OCI-LY7 (cell line): Measurements from ENCODE around the gene PRKAB1. TPM values are rescaled to one million over a fixed set of nuclear protein-coding genes. Genes with fewer than 3 reads are reported as not detected.
A peak's percentile ranks its signal among the peaks of the same experiment; 100 is the strongest.

Experiments used
- BruUV-seq: library from RNA; stranded (reverse); fragments of 400-500 nt; replicated peaks from 2 replicates; lab custom pipeline; 2021; lab: Mats Ljungman, UMichigan
- CTCF ChIA-PET: fragments of 300-600 bp; sonication (Branson Sonifier 250); formaldehyde crosslinking; loops from one replicate; lab custom pipeline; 2022; ENCODE audit warnings: antibody characterized with exemption; ENCODE audit not compliant: unreplicated experiment; lab: Charles Lee
- POLR2A ChIA-PET: fragments of 300-600 bp; sonication (Branson Sonifier 250); formaldehyde crosslinking; loops from one replicate; lab custom pipeline; 2022; ENCODE audit warnings: antibody characterized with exemption; lab: Charles Lee
- DNase-seq: peaks from one replicate; pipeline ENCODE4 v3.0.0-alpha.2; 2015; ENCODE audit warnings: low spot score
- H2AFZ ChIP-seq: fragments of 200-600 bp; sonication (generic), shearing (Covaris generic); 2 replicates; pipeline ENCODE4 v1.6.1; 2014; ENCODE audit warnings: mild to moderate bottlenecking, antibody characterized with exemption, low read length, moderate library complexity
- H3K27ac ChIP-seq: fragments of 200-600 bp; sonication (generic); 2 replicates; pipeline ENCODE4 v1.5.1; 2014; ENCODE audit warnings: mixed run types, low read depth, mild to moderate bottlenecking, moderate library complexity, low read length, inconsistent platforms; ENCODE audit not compliant: poor library complexity, severe bottlenecking
- H3K36me3 ChIP-seq: fragments of 200-600 bp; sonication (generic); 2 replicates; pipeline ENCODE4 v1.6.1; 2014; ENCODE audit warnings: mild to moderate bottlenecking, antibody characterized with exemption, low read length, moderate library complexity, mixed read lengths; ENCODE audit not compliant: insufficient read depth
- H3K4me1 ChIP-seq: fragments of 200-600 bp; sonication (generic); 2 replicates; pipeline ENCODE4 v1.5.1; 2014; ENCODE audit warnings: mild to moderate bottlenecking, low read length; ENCODE audit not compliant: insufficient read depth, poor library complexity, severe bottlenecking
- H3K4me2 ChIP-seq: fragments of 200-600 bp; sonication (generic); 2 replicates; pipeline ENCODE4 v1.6.1; 2014; ENCODE audit warnings: mild to moderate bottlenecking, low read length
- H3K4me3 ChIP-seq: fragments of 200-600 bp; sonication (generic); 2 replicates; pipeline ENCODE4 v1.5.1; 2014; ENCODE audit warnings: mild to moderate bottlenecking, low read depth, low read length; ENCODE audit not compliant: poor library complexity, severe bottlenecking
- H3K79me2 ChIP-seq: fragments of 200-600 bp; sonication (generic); 2 replicates; pipeline ENCODE4 v1.6.1; 2016; ENCODE audit warnings: low read depth, mild to moderate bottlenecking, low read length, moderate library complexity, mixed read lengths; ENCODE audit not compliant: insufficient read depth
- H3K9me2 ChIP-seq: fragments of 200-600 bp; sonication (generic); 2 replicates; pipeline ENCODE4 v1.6.1; 2016; ENCODE audit warnings: mild to moderate bottlenecking, low read length, mixed read lengths; ENCODE audit not compliant: insufficient read depth
- H3K9me3 ChIP-seq: fragments of 200-600 bp; sonication (generic); 2 replicates; pipeline ENCODE4 v1.6.1; 2014; ENCODE audit warnings: mild to moderate bottlenecking, mixed run types, low read length, mixed read lengths
- H4K20me1 ChIP-seq: fragments of 200-600 bp; sonication (generic); 2 replicates; pipeline ENCODE4 v1.6.1; 2014; ENCODE audit warnings: mild to moderate bottlenecking, antibody characterized with exemption, low read length, moderate library complexity, mixed read lengths; ENCODE audit not compliant: insufficient read depth
- EZH2phosphoT487 ChIP-seq: fragments of 200-600 bp; sonication (generic); IDR thresholded peaks from 2 replicates; pipeline ENCODE4 v1.6.1; 2018; ENCODE audit warnings: low read depth, borderline replicate concordance, mild to moderate bottlenecking, mixed run types, antibody characterized with exemption, low read length, moderate library complexity, mixed read lengths
- intact Hi-C: fragments of 100-400 bp; cut with micrococcal nuclease; formaldehyde crosslinking; loops from one replicate; pipeline ENCODE4 v1.10.0; 2022; ENCODE audit not compliant: unreplicated experiment
- total RNA-seq, 2 experiments: library from RNA; depleted of rRNA in 1 of 2; stranded (reverse); fragments of >200 nt in 1 of 2; shearing (Covaris generic) in 1 of 2; gene quantifications; 2 replicates each; pipeline ENCODE4 v1.2.3, GENCODE V29; 2014 to 2022
- TF ChIP-seq, protein P1 (sequence below): fragments of 200-600 bp; sonication (generic); conservative IDR thresholded peaks from 2 replicates; pipeline ENCODE4 v1.5.1; 2014; ENCODE audit warnings: mild to moderate bottlenecking, antibody characterized with exemption, low read length, moderate library complexity, mixed read lengths

The PRKAB1 gene
- total RNA-seq, 2 experiments from 2014 or later = 32.4 to 45.1 TPM

DNA sequence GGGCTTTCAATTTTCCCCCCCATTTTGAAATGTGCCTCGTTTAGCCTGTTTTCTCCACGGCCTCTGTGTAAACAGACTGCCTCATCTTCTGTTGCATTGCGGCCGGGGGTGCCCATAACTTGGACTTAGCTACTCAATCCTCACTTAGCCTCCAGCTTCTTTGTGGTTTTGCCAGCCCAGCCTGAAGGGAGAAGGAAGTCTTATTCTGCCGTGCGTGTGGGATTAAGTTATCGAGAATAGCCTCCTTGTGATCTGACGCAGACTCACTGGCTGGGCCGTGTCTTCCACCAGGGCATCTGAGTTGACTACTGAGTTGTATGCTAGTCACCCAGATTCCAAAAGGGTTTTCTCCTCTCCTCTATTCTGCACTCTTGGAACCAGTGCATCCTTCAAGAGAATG lies 8.1 kb downstream of the PRKAB1 start:
- intact Hi-C loops = no loop called here
- POLR2A ChIA-PET = interaction anchor here (0.5 to 0.6 kb wide), 3 partner anchors 15 to 174 kb away, joined by 3 to 4 read pairs (median 3); no protein-coding TSS in a partner anchor
- no TSS peak for BruUV-seq

GRCh38 chr12:119676573-119676972 lies 8.6 kb downstream of the PRKAB1 start:
- no peak for DNase-seq
- Histone ChIP-seq H3K9me3 (no peaks in the 10 kb centered on the region), H3K79me2 (peaks cover 2% of the 10 kb centered on the region; the same call in 1 of the 2 replicates), H2AFZ (no peak overlapping the region), H3K9me2 (no peaks in the 10 kb centered on the region), H3K36me3 (peaks cover 100% of the 10 kb centered on the region), H3K27ac (no peak overlapping the region), H3K4me2 (no peak overlapping the region), H4K20me1 (no peaks in the 10 kb centered on the region), H3K4me1 (peaks cover 3% of the 10 kb centered on the region), H3K4me3 (no peak overlapping the region)
- POLR2A ChIA-PET = interaction anchor here (0.6 kb wide), 1 partner anchor 22 kb away, joined by 4 read pairs; no protein-coding TSS in a partner anchor
- BruUV-seq = no TSS peak
- intact Hi-C loops = no loop called here
- TF ChIP-seq, protein P1, sequence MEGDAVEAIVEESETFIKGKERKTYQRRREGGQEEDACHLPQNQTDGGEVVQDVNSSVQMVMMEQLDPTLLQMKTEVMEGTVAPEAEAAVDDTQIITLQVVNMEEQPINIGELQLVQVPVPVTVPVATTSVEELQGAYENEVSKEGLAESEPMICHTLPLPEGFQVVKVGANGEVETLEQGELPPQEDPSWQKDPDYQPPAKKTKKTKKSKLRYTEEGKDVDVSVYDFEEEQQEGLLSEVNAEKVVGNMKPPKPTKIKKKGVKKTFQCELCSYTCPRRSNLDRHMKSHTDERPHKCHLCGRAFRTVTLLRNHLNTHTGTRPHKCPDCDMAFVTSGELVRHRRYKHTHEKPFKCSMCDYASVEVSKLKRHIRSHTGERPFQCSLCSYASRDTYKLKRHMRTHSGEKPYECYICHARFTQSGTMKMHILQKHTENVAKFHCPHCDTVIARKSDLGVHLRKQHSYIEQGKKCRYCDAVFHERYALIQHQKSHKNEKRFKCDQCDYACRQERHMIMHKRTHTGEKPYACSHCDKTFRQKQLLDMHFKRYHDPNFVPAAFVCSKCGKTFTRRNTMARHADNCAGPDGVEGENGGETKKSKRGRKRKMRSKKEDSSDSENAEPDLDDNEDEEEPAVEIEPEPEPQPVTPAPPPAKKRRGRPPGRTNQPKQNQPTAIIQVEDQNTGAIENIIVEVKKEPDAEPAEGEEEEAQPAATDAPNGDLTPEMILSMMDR = 0 out of 2 replicates have a peak, but pooled peaks have one; percentile 22
- no peak for TF ChIP-seq EZH2phosphoT487
- CTCF ChIA-PET = no interaction called here

More for the DNA sequence above, 8.1 kb downstream of the PRKAB1 start:
- Histone ChIP-seq H3K4me2 (no peak overlapping the region), H4K20me1 (no peaks in the 10 kb centered on the region), H3K36me3 (peaks cover 100% of the 10 kb centered on the region), H3K9me2 (no peaks in the 10 kb centered on the region), H2AFZ (no peak overlapping the region), H3K4me3 (no peak overlapping the region), H3K9me3 (no peaks in the 10 kb centered on the region), H3K4me1 (peaks cover under 1% of the 10 kb centered on the region), H3K79me2 (peaks cover 6% of the 10 kb centered on the region; the same call in 1 of the 2 replicates), H3K27ac (no peak overlapping the region)
- TF ChIP-seq, protein P1 = no peak
- TF ChIP-seq EZH2phosphoT487 = no peak
- CTCF ChIA-PET = no interaction called here
- DNase-seq = no peak

DNA sequence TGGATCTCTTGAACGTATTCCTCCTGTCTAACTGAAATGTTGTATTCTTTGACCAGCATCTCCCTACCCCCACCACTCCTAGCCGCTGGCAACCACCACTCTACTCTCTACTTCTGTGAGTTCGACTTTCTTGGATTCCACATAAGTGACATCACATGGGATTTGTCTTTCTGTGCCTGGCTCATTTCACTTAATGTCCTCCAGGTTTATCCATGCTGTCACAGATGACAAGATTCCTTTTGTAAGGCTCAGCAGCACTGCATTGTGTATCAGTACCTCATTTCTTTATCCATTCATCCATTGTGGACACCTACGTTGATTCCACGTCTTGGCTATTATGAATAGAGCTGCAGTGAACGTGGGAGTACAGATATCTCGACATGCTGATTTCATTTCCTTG lies 10.5 kb downstream of the PRKAB1 start:
- Histone ChIP-seq H2AFZ (no peak overlapping the region), H3K9me2 (no peaks in the 10 kb centered on the region), H3K4me2 (no peak overlapping the region), H3K4me1 (peaks cover 19% of the 10 kb centered on the region), H4K20me1 (no peaks in the 10 kb centered on the region), H3K79me2 (no peaks in the 10 kb centered on the region), H3K4me3 (no peak overlapping the region), H3K36me3 (peaks cover 100% of the 10 kb centered on the region), H3K27ac (no peak overlapping the region), H3K9me3 (no peaks in the 10 kb centered on the region)
- intact Hi-C loops = no loop called here
- TF ChIP-seq, protein P1 = no peak
- no peak for TF ChIP-seq EZH2phosphoT487
- BruUV-seq = no TSS peak
- DNase-seq = no peak
- ChIA-PET POLR2A (no interaction called here), CTCF (no interaction called here)
